ENCODE measurements around the gene CIROP.
"Not testable (repeated sequence)": the region's sequence is repeated elsewhere in the genome, so short reads cannot be mapped to it uniquely, and the experiment has no call there.

CIROP gene

GRCh38 chr14:23115039-23115731, 10.4 kb upstream of the CIROP start:
- DNase-seq (ENCODE audit: low read depth in 2 of 3, low spot score in 2 of 3): no peak

GRCh38 chr14:23114669-23115038, 9.9 kb upstream of the CIROP start:
- no peak for DNase-seq (ENCODE audit: low read depth in 2 of 3, low spot score in 2 of 3)

GRCh38 chr14:23114120-23114458, 9.3 kb upstream of the CIROP start:
- DNase-seq (ENCODE audit: low read depth in 2 of 3, low spot score in 2 of 3): no peak

- DNase-seq (ENCODE audit: low read depth in 2 of 3, low spot score in 2 of 3): no peak
Observed at GRCh38 chr14:23113431-23114119, 8.8 kb upstream of the CIROP start.

GRCh38 chr14:23112359-23113178, 7.8 kb upstream of the CIROP start:
- no peak for DNase-seq (ENCODE audit: low read depth in 2 of 3, low spot score in 2 of 3)

GRCh38 chr14:23110579-23111365, 6.0 kb upstream of the CIROP start:
- DNase-seq (ENCODE audit: low read depth in 2 of 3, low spot score in 2 of 3): no peak

GRCh38 chr14:23109769-23110168, 5.0 kb upstream of the CIROP start:
- DNase-seq (ENCODE audit: low read depth in 2 of 3, low spot score in 2 of 3): no peak

GRCh38 chr14:23108169-23108568, 3.4 kb upstream of the CIROP start:
- DNase-seq (ENCODE audit: low read depth in 2 of 3, low spot score in 2 of 3): not testable (repeated sequence)

- not testable (repeated sequence) for DNase-seq (ENCODE audit: low read depth in 2 of 3, low spot score in 2 of 3)
Observed at GRCh38 chr14:23107620-23108019, 2.8 kb upstream of the CIROP start.

GRCh38 chr14:23106747-23107045, 1.9 kb upstream of the CIROP start:
- no peak for DNase-seq (ENCODE audit: low read depth in 2 of 3, low spot score in 2 of 3)

GRCh38 chr14:23105348-23105824, 597 bp upstream of the CIROP start:
- no peak for DNase-seq (ENCODE audit: low read depth in 2 of 3, low spot score in 2 of 3)

- no peak for DNase-seq (ENCODE audit: low read depth in 2 of 3, low spot score in 2 of 3)
Observed at GRCh38 chr14:23104070-23104590, 659 bp downstream of the CIROP start.

GRCh38 chr14:23103581-23103980, 1.2 kb downstream of the CIROP start:
- DNase-seq (ENCODE audit: low read depth in 2 of 3, low spot score in 2 of 3): no peak

- DNase-seq (ENCODE audit: low read depth in 2 of 3, low spot score in 2 of 3): no peak
Observed at GRCh38 chr14:23102801-23103200, 2.0 kb downstream of the CIROP start.

GRCh38 chr14:23101986-23102625, 2.7 kb downstream of the CIROP start:
- DNase-seq (ENCODE audit: low read depth in 2 of 3, low spot score in 2 of 3): no peak

GRCh38 chr14:23101213-23101970, 3.4 kb downstream of the CIROP start:
- DNase-seq (ENCODE audit: low read depth in 2 of 3, low spot score in 2 of 3): no peak

- no peak for DNase-seq (ENCODE audit: low read depth in 2 of 3, low spot score in 2 of 3)
Observed at GRCh38 chr14:23099212-23099861, 5.5 kb downstream of the CIROP start.

- DNase-seq (ENCODE audit: low read depth in 2 of 3, low spot score in 2 of 3): no peak
Observed at GRCh38 chr14:23097786-23098185, 7.0 kb downstream of the CIROP start.
